Measurements from ENCODE around the gene SLC25A18. TPM values are rescaled to one million over a fixed set of nuclear protein-coding genes. Genes with fewer than 3 reads are reported as not detected.

Gene SLC25A18
- total RNA-seq, 5 donors from 2014 or later (not counting 1 experiment from before 2014, with no cell fraction given) = not detected

- 92% methylated on average over 4 of the region's 5 CpGs for WGBS (ENCODE audit: insufficient coverage)
- DNase-seq = no peak
- CTCF ChIA-PET = no interaction called here
Observed at GRCh38 chr22:17536269-17536668, 27.0 kb upstream of the SLC25A18 start.

GRCh38 chr22:17537155-17537554 is 26.1 kb upstream of the SLC25A18 start:
- peaks cover 5 to 6% of the 10 kb centered on the region in 2 donors for H3K27me3 Mint-ChIP-seq

More at GRCh38 chr22:17536269-17536668, 27.0 kb upstream of the SLC25A18 start:
- Mint-ChIP-seq H3K4me1 (no peaks in the 10 kb centered on the region), H3K27ac (no peak overlapping the region), H3K27me3 (peaks cover 5 to 6% of the 10 kb centered on the region in 2 donors), H3K36me3 (no peaks in the 10 kb centered on the region), H3K9me3 (no peaks in the 10 kb centered on the region), H3K4me3 (no peak overlapping the region)
- no peak for ATAC-seq (replicated peaks in 1 of 4)
- POLR2A ChIA-PET = no interaction called here
- Histone ChIP-seq H3K9me3 (no peaks in the 10 kb centered on the region), H3K36me3 (ENCODE audit: control insufficient read depth in 2 of 2, extremely low read depth in 1 of 2, insufficient read depth in 1 of 2, low read length in 1 of 2) (no peaks in the 10 kb centered on the region), H3K27me3 (replicated peaks in 1 of 2; ENCODE audit: control insufficient read depth in 2 of 2, extremely low read depth in 1 of 2, insufficient read depth in 2 of 2, low read length in 1 of 2) (peaks cover 0 to 10% of the 10 kb centered on the region in 2 experiments), H3K27ac (ENCODE audit: low read length) (no peak overlapping the region), H3K4me3 (ENCODE audit: control insufficient read depth in 1 of 2, extremely low read depth in 1 of 2, low read length in 1 of 2) (no peak overlapping the region), H3K4me1 (ENCODE audit: control insufficient read depth in 1 of 2, extremely low read depth in 1 of 2, insufficient read depth in 2 of 2, low read length in 2 of 2) (no peaks in the 10 kb centered on the region)

GRCh38 chr22:17540481-17540880 is 22.8 kb upstream of the SLC25A18 start:
- H3K4me3 Mint-ChIP-seq = no peak overlapping the region
- Histone ChIP-seq H3K36me3 (ENCODE audit: control insufficient read depth in 2 of 2, extremely low read depth in 1 of 2, insufficient read depth in 1 of 2, low read length in 1 of 2) (no peaks in the 10 kb centered on the region), H3K4me1 (ENCODE audit: control insufficient read depth in 1 of 2, extremely low read depth in 1 of 2, insufficient read depth in 2 of 2, low read length in 2 of 2) (no peaks in the 10 kb centered on the region), H3K27me3 (replicated peaks in 1 of 2; ENCODE audit: control insufficient read depth in 2 of 2, extremely low read depth in 1 of 2, insufficient read depth in 2 of 2, low read length in 1 of 2) (peaks cover 0 to 20% of the 10 kb centered on the region in 2 experiments), H3K4me3 (ENCODE audit: control insufficient read depth in 1 of 2, extremely low read depth in 1 of 2, low read length in 1 of 2) (no peak overlapping the region), H3K27ac (ENCODE audit: low read length) (no peak overlapping the region), H3K9me3 (no peaks in the 10 kb centered on the region)
- H3K36me3 Mint-ChIP-seq = no peaks in the 10 kb centered on the region
- no peaks in the 10 kb centered on the region for H3K9me3 Mint-ChIP-seq
- no peak overlapping the region for H3K27ac Mint-ChIP-seq
- ChIA-PET CTCF (no interaction called here), POLR2A (no interaction called here)
- DNase-seq = no peak
- WGBS (ENCODE audit: insufficient coverage) = 80% methylated on average over 8 of the region's 15 CpGs
- no peaks in the 10 kb centered on the region for H3K4me1 Mint-ChIP-seq
- H3K27me3 Mint-ChIP-seq = peaks cover 0 to 1% of the 10 kb centered on the region in 2 donors
- ATAC-seq (replicated peaks in 1 of 4) = no peak

More at GRCh38 chr22:17537155-17537554, 26.1 kb upstream of the SLC25A18 start:
- Mint-ChIP-seq H3K4me3 (no peak overlapping the region), H3K4me1 (no peaks in the 10 kb centered on the region), H3K9me3 (no peaks in the 10 kb centered on the region), H3K27ac (no peak overlapping the region), H3K36me3 (no peaks in the 10 kb centered on the region)
- H3K4me3 ChIP-seq (ENCODE audit: control insufficient read depth in 1 of 2, extremely low read depth in 1 of 2, low read length in 1 of 2) = no peak overlapping the region
- H3K36me3 ChIP-seq (ENCODE audit: control insufficient read depth in 2 of 2, extremely low read depth in 1 of 2, insufficient read depth in 1 of 2, low read length in 1 of 2) = no peaks in the 10 kb centered on the region
- no peak overlapping the region for H3K27ac ChIP-seq (ENCODE audit: low read length)
- WGBS (ENCODE audit: insufficient coverage) = no CpG with 5 or more reads among the region's 2 CpGs
- CTCF ChIA-PET = no interaction called here
- no peaks in the 10 kb centered on the region for H3K9me3 ChIP-seq
- peaks cover 0 to 13% of the 10 kb centered on the region in 2 experiments for H3K27me3 ChIP-seq (replicated peaks in 1 of 2; ENCODE audit: control insufficient read depth in 2 of 2, extremely low read depth in 1 of 2, insufficient read depth in 2 of 2, low read length in 1 of 2)
- ATAC-seq (replicated peaks in 1 of 4) = no peak
- DNase-seq = no peak
- POLR2A ChIA-PET = no interaction called here
- H3K4me1 ChIP-seq (ENCODE audit: control insufficient read depth in 1 of 2, extremely low read depth in 1 of 2, insufficient read depth in 2 of 2, low read length in 2 of 2) = no peaks in the 10 kb centered on the region

- CTCF ChIA-PET = no interaction called here
- ATAC-seq (replicated peaks in 1 of 4) (no peak), DNase-seq (no peak)
- no peaks in the 10 kb centered on the region for H3K36me3 ChIP-seq (ENCODE audit: control insufficient read depth in 2 of 2, extremely low read depth in 1 of 2, insufficient read depth in 1 of 2, low read length in 1 of 2)
- H3K9me3 Mint-ChIP-seq = no peaks in the 10 kb centered on the region
- WGBS (ENCODE audit: insufficient coverage) = 74% methylated on average over 6 of the region's 7 CpGs
- peaks cover 0 to 1% of the 10 kb centered on the region in 2 donors for H3K27me3 Mint-ChIP-seq
- H3K27me3 ChIP-seq (replicated peaks in 1 of 2; ENCODE audit: control insufficient read depth in 2 of 2, extremely low read depth in 1 of 2, insufficient read depth in 2 of 2, low read length in 1 of 2) = peaks cover 0 to 20% of the 10 kb centered on the region in 2 experiments
- no peak overlapping the region for H3K27ac Mint-ChIP-seq
- H3K4me1 Mint-ChIP-seq = no peaks in the 10 kb centered on the region
- no peaks in the 10 kb centered on the region for H3K4me1 ChIP-seq (ENCODE audit: control insufficient read depth in 1 of 2, extremely low read depth in 1 of 2, insufficient read depth in 2 of 2, low read length in 2 of 2)
- H3K27ac ChIP-seq (ENCODE audit: low read length) = no peak overlapping the region
- POLR2A ChIA-PET = no interaction called here
- H3K4me3 ChIP-seq (ENCODE audit: control insufficient read depth in 1 of 2, extremely low read depth in 1 of 2, low read length in 1 of 2) = no peak overlapping the region
- H3K36me3 Mint-ChIP-seq = no peaks in the 10 kb centered on the region
- no peak overlapping the region for H3K4me3 Mint-ChIP-seq
- H3K9me3 ChIP-seq = no peaks in the 10 kb centered on the region
Observed at GRCh38 chr22:17541476-17541875, 21.8 kb upstream of the SLC25A18 start.

DNA sequence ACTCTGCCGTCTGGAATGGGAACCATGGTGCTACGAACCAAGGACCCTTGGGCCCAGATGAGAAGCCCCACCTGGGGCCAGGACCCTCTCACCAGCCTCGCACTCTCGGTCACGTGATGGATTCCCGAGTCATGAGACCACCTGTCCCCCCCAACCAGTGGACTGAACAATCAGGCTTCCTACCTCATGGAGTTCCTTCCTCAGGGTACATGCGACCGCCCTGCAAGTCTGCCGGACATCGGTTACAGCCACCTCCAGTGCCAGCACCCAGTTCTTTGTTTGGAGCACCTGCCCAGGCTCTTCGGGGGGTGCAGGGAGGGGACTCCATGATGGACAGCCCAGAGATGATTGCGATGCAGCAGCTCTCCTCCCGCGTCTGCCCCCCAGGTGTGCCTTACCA is 20.8 kb upstream of the SLC25A18 start:
- ATAC-seq (replicated peaks in 1 of 4) = no peak
- H3K9me3 ChIP-seq = no peaks in the 10 kb centered on the region
- H3K36me3 ChIP-seq (ENCODE audit: control insufficient read depth in 2 of 2, extremely low read depth in 1 of 2, insufficient read depth in 1 of 2, low read length in 1 of 2) = no peaks in the 10 kb centered on the region
- H3K36me3 Mint-ChIP-seq = no peaks in the 10 kb centered on the region
- H3K9me3 Mint-ChIP-seq = no peaks in the 10 kb centered on the region
- H3K27me3 ChIP-seq (replicated peaks in 1 of 2; ENCODE audit: control insufficient read depth in 2 of 2, extremely low read depth in 1 of 2, insufficient read depth in 2 of 2, low read length in 1 of 2) = peaks cover 0 to 20% of the 10 kb centered on the region in 2 experiments
- H3K4me1 ChIP-seq (ENCODE audit: control insufficient read depth in 1 of 2, extremely low read depth in 1 of 2, insufficient read depth in 2 of 2, low read length in 2 of 2) = no peaks in the 10 kb centered on the region
- ChIA-PET CTCF (no interaction called here), POLR2A (no interaction called here)
- no peak overlapping the region for H3K27ac Mint-ChIP-seq
- no peak overlapping the region for H3K27ac ChIP-seq (ENCODE audit: low read length)
- WGBS (ENCODE audit: insufficient coverage) = 87% methylated on average over 14 of the region's 14 CpGs
- peaks cover 0 to 1% of the 10 kb centered on the region in 2 donors for H3K27me3 Mint-ChIP-seq
- H3K4me3 Mint-ChIP-seq = no peak overlapping the region
- no peak overlapping the region for H3K4me3 ChIP-seq (ENCODE audit: control insufficient read depth in 1 of 2, extremely low read depth in 1 of 2, low read length in 1 of 2)
- H3K4me1 Mint-ChIP-seq = no peaks in the 10 kb centered on the region
- DNase-seq = no peak

- DNase-seq = no peak
- Mint-ChIP-seq H3K36me3 (no peaks in the 10 kb centered on the region), H3K4me1 (no peaks in the 10 kb centered on the region), H3K4me3 (no peak overlapping the region), H3K9me3 (no peaks in the 10 kb centered on the region), H3K27me3 (peaks cover 0 to 2% of the 10 kb centered on the region in 2 donors), H3K27ac (no peak overlapping the region)
- H3K36me3 ChIP-seq (ENCODE audit: control insufficient read depth in 2 of 2, extremely low read depth in 1 of 2, insufficient read depth in 1 of 2, low read length in 1 of 2) = no peaks in the 10 kb centered on the region
- no peak for ATAC-seq (replicated peaks in 1 of 4)
- H3K4me1 ChIP-seq (ENCODE audit: control insufficient read depth in 1 of 2, extremely low read depth in 1 of 2, insufficient read depth in 2 of 2, low read length in 2 of 2) = no peaks in the 10 kb centered on the region
- no peak overlapping the region for H3K4me3 ChIP-seq (ENCODE audit: control insufficient read depth in 1 of 2, extremely low read depth in 1 of 2, low read length in 1 of 2)
- POLR2A ChIA-PET = no interaction called here
- no peaks in the 10 kb centered on the region for H3K9me3 ChIP-seq
- peaks cover 0 to 14% of the 10 kb centered on the region in 2 experiments for H3K27me3 ChIP-seq (replicated peaks in 1 of 2; ENCODE audit: control insufficient read depth in 2 of 2, extremely low read depth in 1 of 2, insufficient read depth in 2 of 2, low read length in 1 of 2)
- WGBS (ENCODE audit: insufficient coverage) = 67% methylated on average over 13 of the region's 23 CpGs
- no peak overlapping the region for H3K27ac ChIP-seq (ENCODE audit: low read length)
- CTCF ChIA-PET = no interaction called here
Observed at GRCh38 chr22:17548010-17548755, 15.1 kb upstream of the SLC25A18 start.

DNA sequence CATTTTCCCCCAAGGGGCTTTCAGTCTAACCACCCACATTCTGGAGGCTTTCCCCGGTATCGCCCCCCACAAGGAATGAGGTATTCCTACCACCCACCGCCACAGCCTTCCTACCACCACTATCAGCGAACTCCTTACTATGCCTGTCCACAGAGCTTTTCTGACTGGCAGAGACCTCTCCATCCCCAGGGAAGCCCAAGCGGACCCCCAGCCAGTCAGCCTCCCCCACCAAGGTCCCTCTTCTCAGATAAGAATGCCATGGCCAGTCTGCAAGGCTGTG is 14.6 kb upstream of the SLC25A18 start:
- Histone ChIP-seq H3K9me3 (no peaks in the 10 kb centered on the region), H3K27ac (ENCODE audit: low read length) (no peak overlapping the region), H3K36me3 (ENCODE audit: control insufficient read depth in 2 of 2, extremely low read depth in 1 of 2, insufficient read depth in 1 of 2, low read length in 1 of 2) (no peaks in the 10 kb centered on the region), H3K4me3 (ENCODE audit: control insufficient read depth in 1 of 2, extremely low read depth in 1 of 2, low read length in 1 of 2) (no peak overlapping the region), H3K27me3 (replicated peaks in 1 of 2; ENCODE audit: control insufficient read depth in 2 of 2, extremely low read depth in 1 of 2, insufficient read depth in 2 of 2, low read length in 1 of 2) (peaks cover 0 to 10% of the 10 kb centered on the region in 2 experiments), H3K4me1 (ENCODE audit: control insufficient read depth in 1 of 2, extremely low read depth in 1 of 2, insufficient read depth in 2 of 2, low read length in 2 of 2) (no peaks in the 10 kb centered on the region)
- Mint-ChIP-seq H3K4me3 (no peak overlapping the region), H3K27me3 (peaks cover 0 to 2% of the 10 kb centered on the region in 2 donors), H3K36me3 (no peaks in the 10 kb centered on the region), H3K4me1 (no peaks in the 10 kb centered on the region), H3K27ac (no peak overlapping the region), H3K9me3 (no peaks in the 10 kb centered on the region)
- ChIA-PET CTCF (no interaction called here), POLR2A (no interaction called here)
- 78% methylated on average over 5 of the region's 5 CpGs for WGBS (ENCODE audit: insufficient coverage)
- DNase-seq (no peak), ATAC-seq (replicated peaks in 1 of 4) (no peak)

Data from T-cell (primary cell).